Stimulated activated CD4-positive, alpha-beta T cell treated with anti-CD3 and anti-CD28 coated beads, Interleukin-4, amount 100 ng/mL, for 4 hours (primary cell): ENCODE results near the gene ZNF195.
"Not testable (repeated sequence)": the region's sequence is repeated elsewhere in the genome, so short reads cannot be mapped to it uniquely, and the experiment has no call there.

ENCODE experiments used
- DNase-seq, 2 experiments: peaks; one replicate each; pipeline ENCODE4 v3.0.0-alpha.2; 2020

The ZNF195 gene

GRCh38 chr11:3346587-3346986 lies 32.4 kb downstream of the ZNF195 start:
- DNase-seq = no peak

GRCh38 chr11:3345736-3346135 lies 33.2 kb downstream of the ZNF195 start:
- DNase-seq = no peak

- DNase-seq = no peak
These were observed 34.4 kb downstream of the ZNF195 start for GRCh38 chr11:3344327-3345174.

- DNase-seq = no peak
These were observed 36.2 kb downstream of the ZNF195 start for GRCh38 chr11:3342709-3343108.

GRCh38 chr11:3341298-3341697 lies 37.6 kb downstream of the ZNF195 start:
- DNase-seq = peak; percentile 38 to 68

GRCh38 chr11:3340025-3340424 lies 38.9 kb downstream of the ZNF195 start:
- DNase-seq = no peak

- DNase-seq = no peak
These were observed 39.7 kb downstream of the ZNF195 start for GRCh38 chr11:3339340-3339624.

GRCh38 chr11:3338569-3339339 lies 40.2 kb downstream of the ZNF195 start:
- DNase-seq = no peak

- DNase-seq = not testable (repeated sequence)
These were observed 42.5 kb downstream of the ZNF195 start for GRCh38 chr11:3336420-3336819.

- DNase-seq = not testable (repeated sequence)
These were observed 45.8 kb downstream of the ZNF195 start for GRCh38 chr11:3333157-3333556.

GRCh38 chr11:3331078-3331477 lies 47.9 kb downstream of the ZNF195 start:
- DNase-seq = not testable (repeated sequence)

- DNase-seq = not testable (repeated sequence)
These were observed 48.9 kb downstream of the ZNF195 start for GRCh38 chr11:3330064-3330463.

GRCh38 chr11:3328503-3328902 lies 50.4 kb downstream of the ZNF195 start:
- DNase-seq = not testable (repeated sequence)

GRCh38 chr11:3326450-3326849 lies 52.5 kb downstream of the ZNF195 start:
- DNase-seq = not testable (repeated sequence)

- not testable (repeated sequence) for DNase-seq
These were observed 54.2 kb downstream of the ZNF195 start for GRCh38 chr11:3324724-3325123.
